G401 (cell line): ENCODE measurements around the gene BORCS5. TPM values are rescaled to one million over a fixed set of nuclear protein-coding genes. Genes with fewer than 3 reads are reported as not detected.
"Not testable (repeated sequence)": the region's sequence is repeated elsewhere in the genome, so short reads cannot be mapped to it uniquely, and the experiment has no call there.

ENCODE experiments used
- DNase-seq: peaks from one replicate; pipeline ENCODE4 v3.0.0-alpha.2; 2015; ENCODE audit warnings: low spot score
- in situ Hi-C: cut with HindIII; loops from 2 replicates; pipeline ENCODE4 v1.10.0; 2016; ENCODE audit warnings: low sequenced_read_pairs, mixed read lengths
- total RNA-seq: library from RNA; depleted of rRNA; stranded (reverse); fragments of >200 nt; shearing (Covaris generic); gene quantifications from 2 replicates; pipeline ENCODE4 v1.2.3, GENCODE V29; 2014

The BORCS5 gene
- total RNA-seq, 1 experiment from 2014 or later: 5.1 TPM

DNA sequence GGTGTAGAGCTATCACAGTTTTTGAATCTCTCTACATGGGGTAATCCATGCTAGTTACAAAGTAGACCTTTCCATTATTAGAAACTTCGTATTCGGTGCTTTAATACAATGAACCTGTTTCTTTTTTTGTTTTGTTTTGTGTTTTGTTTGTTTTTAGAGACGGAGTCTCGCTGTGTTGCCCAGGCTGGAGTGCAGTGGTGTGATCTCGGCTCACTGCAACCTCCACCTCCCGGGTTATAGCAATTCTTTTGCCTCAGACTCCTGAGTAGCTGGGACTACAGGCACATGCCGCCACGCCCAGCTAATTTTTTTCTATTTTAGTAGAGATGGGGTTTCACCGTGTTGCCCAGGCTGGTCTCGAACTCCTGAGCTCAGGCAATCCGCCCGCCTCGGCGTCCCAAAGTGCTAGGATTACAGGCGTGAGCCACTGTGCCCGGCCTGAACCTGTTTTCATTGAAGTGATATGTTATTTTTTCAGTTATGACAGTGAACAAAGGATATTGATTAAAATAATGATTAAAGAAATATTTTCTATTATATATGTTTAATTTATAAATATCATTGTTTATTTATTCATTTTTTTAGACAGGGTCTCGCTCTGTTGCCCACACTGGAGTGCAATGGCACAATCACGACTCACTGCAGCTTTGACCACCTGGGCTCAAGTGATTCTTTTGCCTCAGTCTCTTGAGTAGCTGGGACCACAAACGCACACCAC lies 5.3 kb upstream of the BORCS5 start:
- in situ Hi-C loops, DNase-seq: not testable (repeated sequence)

- in situ Hi-C loops: no loop called here
- DNase-seq: no peak
Observed at GRCh38 chr12:12353276-12353675, 3.6 kb upstream of the BORCS5 start.

- DNase-seq: no peak
- in situ Hi-C loops: no loop called here
Observed at GRCh38 chr12:12353807-12354206, 3.1 kb upstream of the BORCS5 start.

GRCh38 chr12:12356467-12356895 lies 397 bp upstream of the BORCS5 start:
- in situ Hi-C loops: no loop called here
- no peak for DNase-seq

DNA sequence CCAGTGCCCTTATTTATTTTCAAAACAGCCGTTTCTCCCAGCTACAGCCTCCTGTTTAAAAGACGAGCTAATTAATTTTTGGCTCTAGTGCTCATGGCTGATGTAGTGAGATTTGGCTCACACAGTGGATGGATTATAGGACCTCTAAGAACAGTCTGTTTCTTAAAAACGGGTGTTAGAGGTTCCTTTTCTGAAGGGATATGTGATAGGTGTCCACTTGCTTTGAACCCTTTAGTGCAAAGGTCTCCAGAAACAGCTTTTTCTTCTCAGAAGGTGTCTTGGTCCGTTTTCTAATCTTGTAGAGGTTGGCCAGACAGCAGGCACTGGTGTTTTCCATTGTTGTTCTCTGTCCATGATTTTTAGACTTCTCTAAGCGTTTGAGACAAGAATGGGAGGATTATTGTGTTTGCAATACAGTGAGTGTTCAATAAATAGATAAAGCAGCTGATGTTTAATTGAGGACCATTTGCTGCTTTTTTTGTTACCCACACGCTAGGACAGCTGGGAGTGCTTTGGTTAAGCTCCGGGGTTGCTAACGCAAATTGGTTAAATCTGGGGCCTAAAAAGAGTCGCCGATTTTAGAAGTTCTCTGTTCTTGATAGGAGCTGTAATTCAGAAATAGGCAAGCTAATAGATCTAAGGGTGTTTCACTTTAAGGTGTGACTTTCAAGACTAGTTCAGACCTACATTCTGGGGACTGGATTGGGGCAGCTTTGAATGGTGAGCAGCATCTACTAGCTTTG lies 1.0 kb downstream of the BORCS5 start:
- peak; percentile 73 for DNase-seq
- in situ Hi-C loops: no loop called here

DNA sequence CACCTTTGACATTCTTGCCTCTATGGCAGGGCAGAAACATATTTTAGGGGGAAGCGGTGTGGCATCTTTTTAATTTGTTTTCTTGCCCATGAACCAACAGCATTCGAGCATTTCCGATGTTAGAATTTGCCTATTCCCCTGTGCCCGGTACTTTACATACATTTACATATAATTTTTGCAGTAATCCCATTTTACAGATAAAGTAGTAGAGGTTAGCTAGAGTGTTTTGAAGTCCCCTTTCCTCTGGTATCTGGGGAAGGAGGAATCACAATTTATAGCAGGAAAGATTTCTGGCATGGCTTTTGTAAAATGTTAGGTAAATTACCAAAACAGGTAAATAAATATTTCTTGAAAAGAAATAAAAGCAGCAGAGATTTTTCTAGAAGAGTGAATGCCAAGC lies 1.6 kb downstream of the BORCS5 start:
- DNase-seq: no peak
- in situ Hi-C loops: no loop called here

DNA sequence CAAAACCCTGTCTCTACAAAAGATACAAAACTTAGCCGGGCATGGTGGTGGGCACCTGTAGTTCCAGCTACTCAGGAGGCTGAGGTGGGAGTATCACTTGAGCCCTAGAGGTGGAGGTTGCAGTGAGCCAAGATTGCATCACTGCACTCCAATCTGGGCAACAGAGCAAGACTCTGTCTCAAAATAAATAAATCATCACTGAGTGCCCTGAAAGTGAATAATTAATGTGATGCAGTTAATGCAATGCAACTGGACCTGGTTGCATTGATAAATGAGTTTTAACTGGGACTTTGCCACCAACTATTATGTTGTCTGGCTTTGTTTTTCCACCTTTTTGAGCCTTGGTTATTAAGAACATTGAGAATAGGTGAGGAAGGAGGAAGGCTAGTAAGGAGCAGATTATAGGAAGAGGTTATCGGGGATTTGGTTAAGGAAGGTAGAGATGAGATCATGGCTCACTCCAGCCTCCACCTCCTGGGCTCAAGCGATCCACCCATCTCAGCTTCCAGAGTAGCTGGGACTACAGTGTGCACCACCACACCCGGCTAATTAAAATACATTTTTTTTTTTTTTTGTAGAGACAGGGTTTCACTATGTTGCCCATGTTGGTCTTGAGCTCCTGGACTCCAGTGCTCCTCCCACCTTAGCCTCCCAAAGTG lies 8.0 kb downstream of the BORCS5 start:
- no peak for DNase-seq
- in situ Hi-C loops: no loop called here

DNA sequence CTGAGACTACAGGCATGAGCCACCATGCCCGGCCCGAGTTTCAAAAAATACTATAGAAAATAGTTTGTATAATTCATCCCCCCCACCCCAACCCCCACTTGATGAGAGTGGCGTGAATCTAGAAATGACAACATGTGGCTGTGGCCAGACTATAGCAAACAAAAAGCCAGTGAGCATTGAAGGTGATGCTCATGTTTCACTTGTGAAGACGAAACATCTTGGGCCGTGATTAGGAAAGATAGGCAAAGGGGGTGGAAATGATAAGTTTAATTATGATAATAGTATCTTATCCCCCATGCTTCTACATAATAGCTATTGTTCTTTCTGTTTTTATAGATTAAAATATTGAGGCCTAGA lies 8.5 kb downstream of the BORCS5 start:
- DNase-seq: no peak
- in situ Hi-C loops: no loop called here

DNA sequence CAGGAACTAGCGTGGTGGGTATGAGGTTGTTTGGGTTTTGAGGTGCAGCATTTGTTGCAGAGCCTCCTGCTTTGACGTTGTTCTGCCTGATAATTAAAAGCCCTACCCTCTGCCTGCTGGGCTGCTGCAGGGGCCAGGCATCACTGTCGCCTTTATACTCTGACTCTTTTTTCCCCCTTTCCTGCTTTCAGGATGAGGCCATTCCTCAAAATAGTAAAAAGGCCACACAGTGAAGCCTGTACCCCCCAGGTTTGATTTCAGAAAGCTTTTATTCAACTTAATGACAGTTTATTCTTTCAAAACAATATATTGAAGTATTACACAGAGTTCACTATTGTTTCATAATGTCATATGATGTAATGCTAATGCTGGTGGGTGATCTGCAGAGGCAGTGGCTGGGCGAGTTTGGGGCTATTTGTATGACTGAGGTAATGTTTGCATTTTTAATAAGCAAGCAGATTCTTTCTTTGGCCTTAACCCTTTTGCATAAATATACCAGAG lies 9.1 kb downstream of the BORCS5 start:
- in situ Hi-C loops: no loop called here
- no peak for DNase-seq

GRCh38 chr12:12366701-12367481 lies 10.0 kb downstream of the BORCS5 start:
- in situ Hi-C loops: no loop called here
- no peak for DNase-seq

DNA sequence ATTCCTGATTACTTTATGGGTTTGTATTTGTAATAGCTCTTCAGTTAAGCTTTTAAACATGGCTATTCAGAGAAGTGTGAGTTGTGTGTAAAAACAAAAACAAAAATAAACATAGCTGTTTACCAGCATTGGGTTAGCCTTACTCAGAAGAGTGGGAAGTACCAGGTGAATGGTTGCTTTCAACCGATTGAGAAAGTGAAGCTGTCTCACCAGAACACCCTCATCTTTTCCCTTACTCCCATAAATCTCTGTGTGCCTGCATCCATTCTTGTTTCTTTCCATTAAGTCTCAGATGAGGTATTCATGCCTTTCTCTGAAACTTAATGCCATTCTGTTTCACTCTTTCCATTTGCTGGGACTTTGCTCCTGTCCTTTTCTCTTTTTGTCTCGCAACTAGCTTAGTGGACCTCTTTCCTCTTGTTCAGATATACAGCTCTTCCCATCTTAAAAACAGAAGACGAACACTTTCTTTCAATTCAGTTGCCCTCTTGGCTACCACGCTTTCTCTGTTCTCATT lies 10.7 kb downstream of the BORCS5 start:
- DNase-seq: no peak
- in situ Hi-C loops: no loop called here

DNA sequence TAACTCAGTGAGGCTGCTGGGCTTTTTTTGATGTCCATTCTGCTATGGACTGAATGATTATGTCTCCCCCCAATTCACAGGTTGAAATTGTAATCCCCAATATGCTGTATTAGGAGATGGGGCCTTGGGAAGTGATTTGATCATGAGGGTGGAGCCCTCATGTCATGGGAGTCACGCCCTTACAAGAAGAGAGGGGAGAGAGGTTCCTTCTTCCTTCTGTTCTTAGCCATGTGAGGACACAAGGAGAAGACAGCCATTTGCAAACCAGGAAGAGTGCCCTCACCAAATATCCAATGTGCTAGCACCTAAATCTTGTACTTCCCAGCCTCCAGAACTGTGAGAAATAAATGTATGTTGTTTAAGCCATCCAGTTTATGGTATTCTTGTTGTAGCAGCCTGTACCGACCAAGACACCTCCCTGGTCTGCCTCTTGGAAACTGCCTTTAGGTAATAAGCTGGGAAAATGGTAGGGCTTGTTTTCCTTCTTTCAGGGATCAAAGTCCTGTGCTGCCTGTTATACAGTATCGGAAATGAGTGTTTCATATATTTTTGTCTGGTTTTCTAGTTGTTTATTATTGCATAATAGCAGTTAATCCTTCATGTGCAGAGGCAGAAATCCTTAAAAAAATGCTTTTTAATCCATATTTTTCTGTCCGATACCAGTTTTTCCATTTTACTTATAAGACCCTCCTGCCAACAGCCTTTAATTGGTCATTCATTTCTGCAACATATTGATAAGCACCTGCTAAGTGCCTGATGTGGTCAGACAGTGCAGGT lies 16.3 kb downstream of the BORCS5 start:
- DNase-seq: no peak
- in situ Hi-C loops: no loop called here

GRCh38 chr12:12376646-12377448 lies 20.0 kb downstream of the BORCS5 start:
- peak; percentile 87 for DNase-seq
- in situ Hi-C loops: no loop called here

DNA sequence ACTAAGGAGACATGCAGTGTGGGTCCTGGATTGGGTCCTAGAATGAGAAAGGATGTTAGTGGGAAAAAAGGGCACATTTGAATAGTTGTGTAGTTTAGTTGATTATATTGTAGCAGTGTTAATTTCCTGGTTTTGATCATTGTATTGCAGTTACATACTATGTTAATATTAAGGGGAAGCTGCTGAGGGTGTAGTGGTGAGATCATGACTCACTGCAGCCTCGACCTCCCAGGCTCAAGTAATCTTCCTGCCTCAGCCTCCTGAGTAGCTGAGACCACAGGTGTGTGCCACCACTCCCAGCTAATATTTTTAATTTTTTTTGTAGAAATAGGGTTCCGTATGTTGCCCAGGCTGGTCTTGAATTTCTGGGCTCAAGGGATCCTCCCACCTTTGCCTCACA lies 21.7 kb downstream of the BORCS5 start:
- no peak for DNase-seq
- in situ Hi-C loops: no loop called here

GRCh38 chr12:12379831-12380730 lies 23.2 kb downstream of the BORCS5 start:
- DNase-seq: no peak
- in situ Hi-C loops: no loop called here

DNA sequence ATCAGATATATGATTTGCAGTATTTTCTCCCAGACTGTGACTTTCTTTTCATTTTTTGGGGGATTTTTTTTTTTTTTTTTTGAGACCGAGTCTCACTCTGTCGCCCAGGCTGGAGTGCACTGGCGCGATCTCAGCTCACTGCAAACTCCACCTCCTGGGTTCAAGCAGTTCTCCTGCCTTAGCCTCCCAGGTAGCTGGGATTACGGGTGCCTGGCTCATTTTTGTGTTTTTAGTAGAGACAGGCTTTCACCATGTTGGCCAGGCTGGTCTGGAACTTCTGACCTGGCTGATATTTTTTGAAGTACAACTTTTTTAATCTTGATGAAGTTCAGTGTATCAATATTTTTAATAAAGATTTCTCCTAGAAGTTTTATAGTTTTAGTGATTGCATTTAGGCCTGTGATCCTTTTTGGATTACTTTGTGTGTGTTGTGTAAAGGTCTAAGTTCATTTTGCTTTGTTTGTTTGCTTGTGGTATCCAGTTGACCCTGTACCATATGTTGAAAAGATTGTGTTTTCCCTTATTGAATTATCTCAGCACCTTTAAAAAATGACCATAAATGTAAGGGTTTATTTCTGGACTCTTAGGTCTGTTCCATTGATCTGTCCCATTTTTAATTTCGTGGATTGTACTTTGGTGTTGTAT lies 24.2 kb downstream of the BORCS5 start:
- no peak for DNase-seq
- in situ Hi-C loops: no loop called here
